HepG2 (cell line): ENCODE results near the gene MED20. TPM values are rescaled to one million over a fixed set of nuclear protein-coding genes. Genes with fewer than 3 reads are reported as not detected.

ENCODE experiments used
- ATAC-seq: fragments of 200-7000 bp; cut with Tn5 transposase; 3 replicates; pipeline ENCODE4 v1.9.1; 2020; ENCODE audit warnings: mild to moderate bottlenecking, moderate library complexity
- BruUV-seq: library from RNA; stranded (reverse); fragments of 400-500 nt; replicated peaks from 2 replicates; lab custom pipeline; 2021; lab: Mats Ljungman, UMichigan
- CTCF ChIA-PET: fragments of 300-600 bp; formaldehyde crosslinking; extraction: SDS; loops from one replicate; lab custom pipeline; 2021; ENCODE audit warnings: low total read pairs, inconsistent platforms, low intra/inter-chr PET ratio; lab: Yijun Ruan, JAX
- POLR2A ChIA-PET: fragments of 350-600 bp; sonication (Branson Sonifier 250); formaldehyde crosslinking; loops from one replicate; lab custom pipeline; 2020; ENCODE audit warnings: antibody characterized with exemption, inconsistent platforms; lab: Yijun Ruan, JAX
- DNase-seq: peaks from one replicate; pipeline ENCODE4 v3.0.0-alpha.2; 2015; ENCODE audit warnings: low spot score
- FAIRE-seq: peaks from 3 replicates; lab custom pipeline; 2011; peaks lifted over from hg19 to GRCh38; lab: Jason Lieb, UNC
- H2AFZ ChIP-seq: one replicate; pipeline ENCODE4 v1.6.1; 2011; ENCODE audit warnings: low read length, inconsistent platforms
- H3K27ac ChIP-seq: fragments of 300-600 bp; 3 replicates; pipeline ENCODE4 v1.8.0; 2011; ENCODE audit warnings: mixed run types, mild to moderate bottlenecking, mixed read lengths, low read length, inconsistent platforms; ENCODE audit not compliant: insufficient read depth; ENCODE audit errors: extremely low read length
- H3K27me3 ChIP-seq, 2 experiments: fragments of 200-600 bp in 1 of 2; 2 replicates in 1 of 2; 3 replicates in 1 of 2; pipeline versions ENCODE4 v1.6.0 to v1.8.0; 2011; ENCODE audit warnings: low read length in 2 of 2, mild to moderate bottlenecking in 2 of 2, moderate library complexity in 2 of 2, inconsistent platforms in 1 of 2; ENCODE audit not compliant: insufficient read depth in 2 of 2, control insufficient read depth in 1 of 2
- H3K36me3 ChIP-seq, 2 experiments: fragments of 200-600 bp in 1 of 2; replicated peaks in 1 of 2; 2 replicates in 1 of 2; 3 replicates in 1 of 2; pipeline versions ENCODE4 v1.5.1 to v1.8.0; 2011; ENCODE audit warnings: low read length in 2 of 2, inconsistent platforms in 1 of 2; ENCODE audit not compliant: insufficient read depth in 2 of 2, control insufficient read depth in 1 of 2
- H3K4me1 ChIP-seq: 2 replicates; pipeline ENCODE4 v1.5.1; 2012; ENCODE audit warnings: low read length, inconsistent platforms; ENCODE audit not compliant: insufficient read depth
- H3K4me2 ChIP-seq: 2 replicates; pipeline ENCODE4 v1.6.0; 2011; ENCODE audit warnings: low read depth, low read length, inconsistent platforms
- H3K4me3 ChIP-seq, 3 experiments: fragments of 200-600 bp in 1 of 3; sonication (generic), shearing (Covaris generic) in 1 of 3; replicated peaks in 1 of 3; 2 replicates each; pipeline ENCODE4 v1.5.1; 2011 to 2016; ENCODE audit warnings: low read length in 3 of 3, inconsistent platforms in 2 of 3, low read depth in 2 of 3, mild to moderate bottlenecking in 2 of 3, control low read depth in 1 of 3, mixed read lengths in 1 of 3; ENCODE audit not compliant: insufficient read depth in 1 of 3
- H3K79me2 ChIP-seq: one replicate; pipeline ENCODE4 v1.6.1; 2011; ENCODE audit warnings: low read length, inconsistent platforms; ENCODE audit not compliant: insufficient read depth
- H3K9ac ChIP-seq: 2 replicates; pipeline ENCODE4 v1.6.0; 2011; ENCODE audit warnings: mild to moderate bottlenecking, low read depth, low read length, inconsistent platforms; ENCODE audit not compliant: insufficient read depth
- H3K9me3 ChIP-seq: 2 replicates; pipeline ENCODE4 v1.5.1; 2012; ENCODE audit warnings: mild to moderate bottlenecking, low read length
- H4K20me1 ChIP-seq: 2 replicates; pipeline ENCODE4 v1.6.0; 2011; ENCODE audit warnings: inconsistent platforms, mild to moderate bottlenecking, low read length, moderate library complexity; ENCODE audit not compliant: insufficient read depth
- ATM ChIP-seq: fragments of 450-650 bp; IDR thresholded peaks from 2 replicates; pipeline ENCODE4 v1.7.1; 2017; ENCODE audit warnings: mild to moderate bottlenecking, borderline replicate concordance
- CAMTA2 ChIP-seq: sonication (generic); formaldehyde crosslinking; IDR thresholded peaks from 2 replicates; pipeline ENCODE4 v1.4.0; 2020; ENCODE audit warnings: mild to moderate bottlenecking, missing genetic modification reagents, borderline replicate concordance
- EZH2 ChIP-seq: conservative IDR thresholded peaks from 2 replicates; pipeline ENCODE4 v1.6.1; 2012; ENCODE audit warnings: mild to moderate bottlenecking, low read depth, low read length, moderate library complexity
- FOXO1 ChIP-seq: sonication (generic); formaldehyde crosslinking; IDR thresholded peaks from 2 replicates; pipeline ENCODE4 v1.4.0; 2020; ENCODE audit warnings: missing genetic modification reagents
- GZF1 ChIP-seq: sonication (generic); formaldehyde crosslinking; IDR thresholded peaks from 2 replicates; pipeline ENCODE4 v1.5.1; 2020; ENCODE audit warnings: mild to moderate bottlenecking, missing genetic modification reagents
- JUNB ChIP-seq: sonication (generic); formaldehyde crosslinking; IDR thresholded peaks from 2 replicates; pipeline ENCODE4 v1.8.0; 2022; ENCODE audit warnings: missing genetic modification reagents, mild to moderate bottlenecking, borderline replicate concordance
- MAFK ChIP-seq, 2 experiments: IDR thresholded peaks in 1 of 2; conservative IDR thresholded peaks in 1 of 2; 2 replicates each; pipeline ENCODE4 v1.6.1; 2011; ENCODE audit warnings: improper control_type of control experiment in 2 of 2, low read length in 2 of 2
- NR0B2 ChIP-seq: sonication (generic); formaldehyde crosslinking; IDR thresholded peaks from 2 replicates; pipeline ENCODE4 v1.4.0; 2020; ENCODE audit warnings: mild to moderate bottlenecking, missing genetic modification reagents
- PRDM4 ChIP-seq: sonication (generic); formaldehyde crosslinking; IDR thresholded peaks from 2 replicates; pipeline ENCODE4 v1.9.0; 2021; ENCODE audit warnings: missing genetic modification reagents, borderline replicate concordance
- RFXAP ChIP-seq: sonication (generic); formaldehyde crosslinking; IDR thresholded peaks from 2 replicates; pipeline ENCODE4 v1.4.0; 2020; ENCODE audit warnings: missing genetic modification reagents, borderline replicate concordance
- ZBTB33 ChIP-seq: sonication (generic); formaldehyde crosslinking; IDR thresholded peaks from 2 replicates; pipeline ENCODE4 v1.4.0; 2020; ENCODE audit warnings: missing genetic modification reagents
- ZFAT ChIP-seq: sonication (generic); formaldehyde crosslinking; conservative IDR thresholded peaks from 2 replicates; pipeline ENCODE4 v1.8.1; 2023; ENCODE audit warnings: missing genetic modification reagents, inconsistent platforms
- ZNF432 ChIP-seq: sonication (generic); formaldehyde crosslinking; IDR thresholded peaks from 2 replicates; pipeline ENCODE4 v1.5.0; 2020; ENCODE audit warnings: missing genetic modification reagents, mild to moderate bottlenecking, borderline replicate concordance
- ZNF501 ChIP-seq: sonication (generic); formaldehyde crosslinking; IDR thresholded peaks from 2 replicates; pipeline ENCODE4 v1.5.1; 2020; ENCODE audit warnings: mild to moderate bottlenecking, moderate library complexity, missing genetic modification reagents
- WGBS: methylation state at CpG from one replicate; pipeline ENCODE4 v1.1.6; 2017; ENCODE audit warnings: low lambda C conversion rate; 5-methylcytosine and 5-hydroxymethylcytosine counted together
- in situ Hi-C: cut with HindIII; loops from 2 replicates; pipeline ENCODE4 v1.10.0; 2017; ENCODE audit warnings: low pct_unique_long_range_greater_than_20kb; ENCODE audit not compliant: extremely low pct_ligation_motif_present
- intact Hi-C: fragments of 100-400 bp; cut with micrococcal nuclease; formaldehyde crosslinking; loops from one replicate; pipeline ENCODE4 v1.10.0; 2022; ENCODE audit not compliant: unreplicated experiment
- polyA plus RNA-seq, 8 experiments: library from polyadenylated mRNA; depleted of rRNA in 3 of 8; stranded (reverse) in 7 of 8; unstranded in 1 of 8; fragments of >200 nt; fragmentation: Illumina TruSeq in 4 of 8; extraction: Trizol in 4 of 8; gene quantifications; 2 replicates each; pipeline versions ENCODE4 v1.2.1 to v1.2.3, GENCODE V29; 2011 to 2016; ENCODE audit warnings: low read depth in 4 of 8, missing spikeins in 1 of 8, mixed read lengths in 1 of 8; ENCODE audit not compliant: insufficient read depth in 1 of 8
- total RNA-seq, 5 experiments: library from RNA; depleted of rRNA; stranded (reverse); fragments of >200 nt; fragmentation: Illumina TruSeq; extraction: Trizol; gene quantifications; 2 replicates each; pipeline ENCODE4 v1.2.3, GENCODE V29; 2016; ENCODE audit warnings: low read depth in 1 of 5
- TF ChIP-seq, protein P1 (sequence below): IDR thresholded peaks from 2 replicates; pipeline ENCODE4 v1.6.1; 2016; ENCODE audit warnings: low read depth, borderline replicate concordance

MED20 gene
- total and polyA plus RNA-seq, 2 of the 13 experiments (the other 11 are each of a cell fraction or from before 2014, with no cell fraction given), result 28.1 to 41.1 TPM

DNA sequence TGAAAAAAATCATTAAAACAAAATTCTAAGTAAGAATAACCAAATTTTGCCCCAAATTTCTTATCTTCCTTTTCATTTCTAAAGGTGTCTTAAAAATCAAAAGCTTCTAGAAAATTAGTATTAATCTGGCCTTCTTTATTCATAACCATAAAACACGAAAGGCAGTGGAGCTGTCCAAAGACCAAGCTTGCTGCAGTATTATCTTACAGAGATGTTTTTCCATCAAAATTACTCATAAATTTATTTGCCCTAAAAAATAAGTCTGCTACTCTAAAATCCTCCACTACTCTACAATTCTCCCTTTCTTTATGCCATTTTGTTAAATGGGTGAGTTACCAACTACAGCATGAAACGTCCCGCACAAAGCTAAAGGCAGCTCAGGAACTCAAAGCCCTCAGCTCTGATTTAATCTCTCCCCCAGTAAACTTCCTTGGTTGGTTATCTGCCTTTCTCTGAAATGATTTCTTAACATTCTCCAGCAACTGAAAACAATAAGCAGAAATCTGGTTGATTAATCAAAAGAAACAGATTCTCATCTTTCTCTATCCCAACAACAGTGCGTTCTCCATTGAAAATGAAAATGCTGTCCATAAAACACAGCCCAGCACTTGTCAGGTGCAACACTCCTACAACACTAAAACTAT lies 27.9 kb downstream of the MED20 start:
- WGBS, result 92% methylated on average over 4 of the region's 4 CpGs
- POLR2A ChIA-PET, result no interaction called here
- CTCF ChIA-PET, result no interaction called here

DNA sequence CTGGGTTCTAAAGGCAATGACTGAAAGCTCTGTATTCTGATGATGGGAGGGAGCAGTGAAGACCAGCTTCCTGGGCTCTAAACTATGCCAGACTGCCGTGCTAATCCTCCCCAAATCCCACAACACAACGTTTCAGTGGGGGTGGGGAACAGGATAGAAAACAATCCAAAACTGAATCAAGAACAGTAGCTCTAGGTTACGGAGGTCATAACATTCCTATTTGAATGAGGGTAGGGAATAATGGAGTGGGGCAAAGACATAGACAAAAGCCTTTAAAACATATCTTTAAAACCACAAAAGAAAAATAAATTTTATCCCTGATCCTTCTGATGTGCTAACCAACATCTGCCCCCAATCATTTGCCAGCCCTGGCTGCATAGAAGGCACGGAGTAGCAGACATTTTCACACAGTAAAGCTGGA lies 33.6 kb downstream of the MED20 start:
- FAIRE-seq, result no peak
- no peak overlapping the region for H3K4me3 ChIP-seq
- no peak overlapping the region for H3K9ac ChIP-seq
- CTCF ChIA-PET, result no interaction called here
- intact Hi-C loops (no loop called here), in situ Hi-C loops (no loop called here)
- H3K27ac ChIP-seq, result no peak overlapping the region
- no peaks in the 10 kb centered on the region for H3K36me3 ChIP-seq
- no peak overlapping the region for H3K4me2 ChIP-seq
- DNase-seq, result no peak
- no TSS peak for BruUV-seq
- 76% methylated on average over 4 of the region's 4 CpGs for WGBS
- ATAC-seq, result no peak
- peaks cover 8% of the 10 kb centered on the region for H3K4me1 ChIP-seq
- H3K79me2 ChIP-seq, result no peaks in the 10 kb centered on the region
- H2AFZ ChIP-seq, result no peak overlapping the region
- POLR2A ChIA-PET, result no interaction called here
- H3K9me3 ChIP-seq, result no peaks in the 10 kb centered on the region
- no peaks in the 10 kb centered on the region for H4K20me1 ChIP-seq
- no peaks in the 10 kb centered on the region for H3K27me3 ChIP-seq
- TF ChIP-seq ZBTB33 (CRISPR knock-in tag) (no peak), ZFAT (no peak), ZNF501 (CRISPR knock-in tag) (no peak), PRDM4 (no peak), RFXAP (CRISPR knock-in tag) (no peak), FOXO1 (CRISPR knock-in tag) (no peak)

More for the DNA sequence above, 27.9 kb downstream of the MED20 start:
- Histone ChIP-seq H3K9ac (no peak overlapping the region), H3K9me3 (no peaks in the 10 kb centered on the region), H3K36me3 (no peaks in the 10 kb centered on the region), H3K79me2 (no peaks in the 10 kb centered on the region), H4K20me1 (no peaks in the 10 kb centered on the region), H3K4me1 (peaks cover 30% of the 10 kb centered on the region), H3K27me3 (no peaks in the 10 kb centered on the region; a peak in 1 of 5 replicates), H3K4me2 (no peak overlapping the region), H3K4me3 (no peak overlapping the region), H2AFZ (no peak overlapping the region), H3K27ac (no peak overlapping the region)
- FAIRE-seq (no peak), ATAC-seq (no peak), DNase-seq (no peak)
- intact Hi-C loops (no loop called here), in situ Hi-C loops (no loop called here)
- TF ChIP-seq EZH2, result no peak
- TF ChIP-seq CAMTA2 (CRISPR knock-in tag), result no peak
- TF ChIP-seq ATM, result no peak
- TF ChIP-seq, protein P1, sequence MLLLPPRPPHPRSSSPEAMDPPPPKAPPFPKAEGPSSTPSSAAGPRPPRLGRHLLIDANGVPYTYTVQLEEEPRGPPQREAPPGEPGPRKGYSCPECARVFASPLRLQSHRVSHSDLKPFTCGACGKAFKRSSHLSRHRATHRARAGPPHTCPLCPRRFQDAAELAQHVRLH, result no peak
- no peak for TF ChIP-seq MAFK (conservative IDR thresholded peaks at IDR 0.05 in 1 of 2, IDR thresholded peaks at IDR 0.05 in 1 of 2; ENCODE audit: low read length in 2 of 2)
- TF ChIP-seq GZF1 (CRISPR knock-in tag), result no peak
- no peak for TF ChIP-seq NR0B2 (CRISPR knock-in tag)
- no peak for TF ChIP-seq JUNB
- TF ChIP-seq ZNF432 (CRISPR knock-in tag), result no peak
- BruUV-seq, result no TSS peak
